IMR-90 (cell line): ENCODE measurements around the gene PMEPA1. TPM values are rescaled to one million over a fixed set of nuclear protein-coding genes. Genes with fewer than 3 reads are reported as not detected.

Experiments
- ATAC-seq: fragments of 200-7000 bp; cut with Tn5 transposase; 2 replicates; pipeline ENCODE4 v1.9.1; 2020; ENCODE audit warnings: low read depth, mild to moderate bottlenecking, moderate library complexity
- BruUV-seq: library from RNA; stranded (reverse); fragments of 400-500 nt; replicated peaks from 2 replicates; lab custom pipeline; 2021; lab: Mats Ljungman, UMichigan
- CTCF ChIA-PET: fragments of 300-600 bp; formaldehyde crosslinking; extraction: SDS; loops from one replicate; lab custom pipeline; 2021; ENCODE audit warnings: antibody characterized with exemption; lab: Yijun Ruan, JAX
- POLR2A ChIA-PET: fragments of 300-600 bp; sonication (Branson Sonifier 250); formaldehyde crosslinking; loops from one replicate; lab custom pipeline; 2022; ENCODE audit warnings: antibody characterized with exemption; ENCODE audit not compliant: unreplicated experiment; lab: Charles Lee
- DNase-seq: peaks from one replicate; pipeline ENCODE4 v3.0.0; 2013
- H2AFZ ChIP-seq: replicated peaks from 2 replicates; pipeline ENCODE3; 2013; ENCODE audit warnings: low read length, mild to moderate bottlenecking; ENCODE audit not compliant: poor library complexity
- H2AK5ac ChIP-seq: 2 replicates; pipeline ENCODE4 v1.6.1; 2013; ENCODE audit warnings: low read depth, low read length, inconsistent platforms
- H2AK9ac ChIP-seq: replicated peaks from 2 replicates; pipeline ENCODE3; 2013; ENCODE audit warnings: mild to moderate bottlenecking, low read depth, low read length, moderate library complexity; ENCODE audit not compliant: poor library complexity
- H2BK120ac ChIP-seq: 2 replicates; pipeline ENCODE4 v1.6.1; 2013; ENCODE audit warnings: low read depth, low read length, inconsistent platforms
- H2BK15ac ChIP-seq: 3 replicates; pipeline ENCODE4 v1.6.1; 2013; ENCODE audit warnings: low read depth, low read length, inconsistent platforms
- H2BK20ac ChIP-seq: 2 replicates; pipeline ENCODE4 v1.6.1; 2013; ENCODE audit warnings: low read depth, mild to moderate bottlenecking, inconsistent platforms, low read length, moderate library complexity
- H2BK5ac ChIP-seq: 2 replicates; pipeline ENCODE4 v1.6.1; 2013; ENCODE audit warnings: mild to moderate bottlenecking, low read depth, low read length, inconsistent platforms; ENCODE audit not compliant: poor library complexity, severe bottlenecking
- H3K14ac ChIP-seq: replicated peaks from 2 replicates; pipeline ENCODE4 v1.6.1; 2013; ENCODE audit warnings: low read depth, low read length, inconsistent platforms
- H3K18ac ChIP-seq: 2 replicates; pipeline ENCODE4 v1.6.1; 2013; ENCODE audit warnings: low read depth, low read length, control low read depth
- H3K23ac ChIP-seq: 2 replicates; pipeline ENCODE4 v1.6.1; 2013; ENCODE audit warnings: low read depth, low read length, inconsistent platforms
- H3K27ac ChIP-seq: 2 replicates; pipeline ENCODE4 v1.5.1; 2013; ENCODE audit warnings: mild to moderate bottlenecking, control low read depth, low read length; ENCODE audit not compliant: insufficient read depth
- H3K27me3 ChIP-seq: 2 replicates; pipeline ENCODE4 v1.6.1; 2013; ENCODE audit warnings: low read length; ENCODE audit not compliant: control insufficient read depth, insufficient read depth
- H3K36me3 ChIP-seq: 2 replicates; pipeline ENCODE4 v1.6.1; 2013; ENCODE audit warnings: low read length, mixed read lengths; ENCODE audit not compliant: control insufficient read depth, insufficient read depth
- H3K4ac ChIP-seq: 2 replicates; pipeline ENCODE4 v1.6.1; 2013; ENCODE audit warnings: low read depth, low read length, inconsistent platforms
- H3K4me1 ChIP-seq: 2 replicates; pipeline ENCODE4 v1.6.1; 2013; ENCODE audit warnings: low read length, mixed read lengths; ENCODE audit not compliant: control insufficient read depth, insufficient read depth
- H3K4me2 ChIP-seq: 2 replicates; pipeline ENCODE4 v1.6.1; 2013; ENCODE audit warnings: low read depth, mild to moderate bottlenecking, control low read depth, low read length, moderate library complexity
- H3K4me3 ChIP-seq: 2 replicates; pipeline ENCODE4 v1.5.1; 2013; ENCODE audit warnings: low read depth, mild to moderate bottlenecking, control low read depth, low read length, moderate library complexity; ENCODE audit not compliant: insufficient read depth
- H3K56ac ChIP-seq: 2 replicates; pipeline ENCODE4 v1.6.1; 2013; ENCODE audit warnings: low read length, inconsistent platforms; ENCODE audit not compliant: insufficient read depth; ENCODE audit errors: extremely low read depth
- H3K79me1 ChIP-seq, 2 experiments: 2 replicates each; pipeline ENCODE4 v1.6.1; 2013; ENCODE audit warnings: low read length in 2 of 2, inconsistent platforms in 1 of 2, low read depth in 1 of 2
- H3K9ac ChIP-seq: 2 replicates; pipeline ENCODE4 v1.6.1; 2013; ENCODE audit warnings: low read depth, low read length, control low read depth
- H3K9me1 ChIP-seq: 2 replicates; pipeline ENCODE4 v1.6.1; 2013; ENCODE audit warnings: low read length, inconsistent platforms; ENCODE audit not compliant: insufficient read depth
- H3K9me3 ChIP-seq: 2 replicates; pipeline ENCODE4 v1.6.1; 2013; ENCODE audit warnings: low read length; ENCODE audit not compliant: control insufficient read depth, insufficient read depth
- H4K20me1 ChIP-seq: 2 replicates; pipeline ENCODE4 v1.6.1; 2013; ENCODE audit warnings: low read length, inconsistent platforms; ENCODE audit not compliant: insufficient read depth
- H4K5ac ChIP-seq: 2 replicates; pipeline ENCODE4 v1.6.1; 2013; ENCODE audit warnings: mild to moderate bottlenecking, low read depth, low read length, control low read depth
- H4K8ac ChIP-seq, 2 experiments: 2 replicates each; pipeline ENCODE4 v1.6.1; 2013; ENCODE audit warnings: low read depth in 2 of 2, low read length in 2 of 2, control low read depth in 1 of 2, inconsistent platforms in 1 of 2
- H4K91ac ChIP-seq: 2 replicates; pipeline ENCODE4 v1.6.1; 2013; ENCODE audit warnings: low read depth, low read length, inconsistent platforms; ENCODE audit not compliant: insufficient read depth
- CEBPB ChIP-seq: IDR thresholded peaks from 2 replicates; pipeline ENCODE4 v1.6.1; 2012; ENCODE audit warnings: low read depth, low read length, improper control_type of control experiment
- FOS ChIP-seq: fragments of 150-350 bp; IDR thresholded peaks from 2 replicates; pipeline ENCODE4 v1.6.1; 2016; ENCODE audit warnings: low read depth, low read length
- MXI1 ChIP-seq: IDR thresholded peaks from 2 replicates; pipeline ENCODE4 v1.6.1; 2012; ENCODE audit warnings: low read depth, mild to moderate bottlenecking, low read length, moderate library complexity, borderline replicate concordance
- NFE2L2 ChIP-seq: fragments of 150-350 bp; IDR thresholded peaks from 2 replicates; pipeline ENCODE4 v1.6.1; 2016; ENCODE audit warnings: low read depth, mild to moderate bottlenecking, low read length
- WGBS, 2 experiments: methylation state at CpG; one replicate each; pipeline versions ENCODE4 v1.1.5 to v1.1.7; 2013; ENCODE audit warnings: missing lambda C conversion rate in 2 of 2; ENCODE audit not compliant: insufficient read length in 1 of 2; ENCODE audit errors: extremely low coverage in 2 of 2; 5-methylcytosine and 5-hydroxymethylcytosine counted together
- dilution Hi-C: fragments of 300-500 bp; cut with HindIII; formaldehyde crosslinking; loops from one replicate; pipeline ENCODE4 v1.14.3; 2018; ENCODE audit warnings: low sequenced_read_pairs; ENCODE audit not compliant: unreplicated experiment
- in situ Hi-C: fragments of 300-500 bp; cut with MboI; formaldehyde crosslinking; loops from 3 replicates; pipeline ENCODE4 v1.14.3; 2019; ENCODE audit warnings: low sequenced_read_pairs, inconsistent platforms, mixed read lengths
- intact Hi-C: fragments of 100-400 bp; cut with micrococcal nuclease; formaldehyde crosslinking; loops from 2 replicates; pipeline ENCODE4 v1.10.0; 2022
- polyA plus RNA-seq, 3 experiments: library from polyadenylated mRNA; depleted of rRNA; stranded (reverse); fragments of >200 nt; gene quantifications; 2 replicates each; pipeline ENCODE4 v1.2.3, GENCODE V29; 2012; ENCODE audit warnings: low replicate concordance in 1 of 3
- total RNA-seq: library from RNA; depleted of rRNA; stranded (reverse); fragments of >200 nt; gene quantifications from 2 replicates; pipeline ENCODE4 v1.2.3, GENCODE V29; 2012
- TF ChIP-seq, protein P1 (sequence below): fragments of 150-350 bp; IDR thresholded peaks from 2 replicates; pipeline ENCODE4 v1.6.1; 2017; ENCODE audit warnings: mild to moderate bottlenecking, antibody characterized with exemption, low read length, low read depth

The PMEPA1 gene
- total and polyA plus RNA-seq, 2 of the 4 experiments (the other 2 are of a cell fraction), result 2.0 to 6.9 TPM

DNA sequence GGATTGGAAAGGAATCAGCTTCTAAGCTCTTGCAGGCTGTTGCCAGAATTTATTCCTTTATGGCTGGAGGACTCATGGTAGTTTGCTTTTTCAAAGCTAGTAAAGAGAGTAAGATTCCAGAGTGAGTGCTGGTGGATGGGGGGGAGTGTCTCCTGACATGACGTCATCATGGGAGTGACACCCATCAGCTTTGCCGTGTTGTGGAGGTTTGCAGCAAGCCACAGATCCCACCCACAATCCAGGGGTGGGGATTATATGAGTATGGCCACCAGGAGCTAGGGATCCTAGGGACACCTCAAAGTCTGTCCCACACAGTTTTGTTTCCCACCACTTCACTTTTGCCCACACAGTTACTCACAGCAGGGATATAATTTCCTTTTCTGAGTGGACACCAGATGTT lies 28.7 kb upstream of the PMEPA1 start:
- peaks cover 20% of the 10 kb centered on the region for H3K27me3 ChIP-seq
- H3K4ac ChIP-seq, result no peak overlapping the region
- H3K56ac ChIP-seq, result no peak overlapping the region
- no peak overlapping the region for H2BK15ac ChIP-seq
- H4K8ac ChIP-seq, result no peak overlapping the region
- H3K23ac ChIP-seq, result no peak overlapping the region
- no peak overlapping the region for H3K14ac ChIP-seq
- no peak overlapping the region for H2AK5ac ChIP-seq
- H3K9me3 ChIP-seq, result no peaks in the 10 kb centered on the region
- intact Hi-C loops, result no loop called here
- H3K36me3 ChIP-seq, result no peaks in the 10 kb centered on the region
- no peak overlapping the region for H3K27ac ChIP-seq
- no peak overlapping the region for H2AK9ac ChIP-seq
- no peaks in the 10 kb centered on the region for H3K79me1 ChIP-seq
- no CpG with 5 or more reads among the region's 2 CpGs for WGBS, 2 experiments
- dilution Hi-C loops, result no loop called here
- no peak overlapping the region for H2BK120ac ChIP-seq
- no peaks in the 10 kb centered on the region for H4K20me1 ChIP-seq
- no peak overlapping the region for H3K9ac ChIP-seq
- H3K4me1 ChIP-seq, result no peaks in the 10 kb centered on the region
- no peak overlapping the region for H4K5ac ChIP-seq
- no peak overlapping the region for H2BK5ac ChIP-seq
- H2BK20ac ChIP-seq, result no peak overlapping the region
- no peak for DNase-seq
- in situ Hi-C loops, result no loop called here
- no peak overlapping the region for H2AFZ ChIP-seq
- no peak overlapping the region for H3K4me3 ChIP-seq
- no peak overlapping the region for H3K18ac ChIP-seq
- TF ChIP-seq CEBPB (no peak), FOS (no peak), NFE2L2 (no peak), MXI1 (no peak)
- TF ChIP-seq, protein P1, sequence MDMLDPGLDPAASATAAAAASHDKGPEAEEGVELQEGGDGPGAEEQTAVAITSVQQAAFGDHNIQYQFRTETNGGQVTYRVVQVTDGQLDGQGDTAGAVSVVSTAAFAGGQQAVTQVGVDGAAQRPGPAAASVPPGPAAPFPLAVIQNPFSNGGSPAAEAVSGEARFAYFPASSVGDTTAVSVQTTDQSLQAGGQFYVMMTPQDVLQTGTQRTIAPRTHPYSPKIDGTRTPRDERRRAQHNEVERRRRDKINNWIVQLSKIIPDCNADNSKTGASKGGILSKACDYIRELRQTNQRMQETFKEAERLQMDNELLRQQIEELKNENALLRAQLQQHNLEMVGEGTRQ, result no peak
- no peak overlapping the region for H3K4me2 ChIP-seq
- no peak overlapping the region for H4K91ac ChIP-seq
- POLR2A ChIA-PET, result no interaction called here
- CTCF ChIA-PET, result no interaction called here
- ATAC-seq, result no peak
- BruUV-seq, result no TSS peak
- H3K9me1 ChIP-seq, result no peaks in the 10 kb centered on the region
